Keratinocyte (primary cell): Measurements from ENCODE around the gene GRAMD4. TPM values are rescaled to one million over a fixed set of nuclear protein-coding genes. Genes with fewer than 3 reads are reported as not detected.

Experiments used
- DNase-seq: peaks from one replicate; pipeline ENCODE4 v3.0.0-alpha.2; 2011; ENCODE audit warnings: low read depth, missing footprints, low spot score
- FAIRE-seq: peaks from 2 replicates; lab custom pipeline; 2011; peaks lifted over from hg19 to GRCh38; lab: Jason Lieb, UNC
- H2AFZ ChIP-seq: 2 replicates; pipeline ENCODE4 v1.6.0; 2012; ENCODE audit warnings: low read length, control low read depth, inconsistent platforms; ENCODE audit not compliant: control insufficient read depth
- H3K27ac ChIP-seq: 2 replicates; pipeline ENCODE4 v1.5.1; 2011; ENCODE audit warnings: low read length; ENCODE audit not compliant: control insufficient read depth, insufficient read depth
- H3K27me3 ChIP-seq: 3 replicates; pipeline ENCODE4 v1.6.0; 2011; ENCODE audit warnings: low read length; ENCODE audit not compliant: control insufficient read depth, insufficient read depth; ENCODE audit errors: extremely low read depth
- H3K36me3 ChIP-seq, 2 experiments: 2 replicates in 1 of 2; 3 replicates in 1 of 2; pipeline ENCODE4 v1.5.1; 2011; ENCODE audit warnings: low read length in 2 of 2, mild to moderate bottlenecking in 1 of 2; ENCODE audit not compliant: control insufficient read depth in 2 of 2, insufficient read depth in 2 of 2; ENCODE audit errors: extremely low read depth in 1 of 2
- H3K4me1 ChIP-seq: 3 replicates; pipeline ENCODE4 v1.5.1; 2011; ENCODE audit warnings: low read length; ENCODE audit not compliant: control insufficient read depth, insufficient read depth; ENCODE audit errors: extremely low read depth
- H3K4me2 ChIP-seq: 3 replicates; pipeline ENCODE4 v1.6.0; 2011; ENCODE audit warnings: low read depth, low read length; ENCODE audit not compliant: control insufficient read depth, insufficient read depth; ENCODE audit errors: extremely low read depth
- H3K4me3 ChIP-seq, 3 experiments: fragments of 200-600 bp in 1 of 3; sonication (generic) in 1 of 3; 2 replicates in 2 of 3; 3 replicates in 1 of 3; pipeline ENCODE4 v1.5.1; 2011 to 2016; ENCODE audit warnings: low read length in 3 of 3, mild to moderate bottlenecking in 3 of 3, control low read depth in 2 of 3, inconsistent platforms in 1 of 3, low read depth in 1 of 3, mixed read lengths in 1 of 3, mixed run types in 1 of 3, moderate library complexity in 1 of 3; ENCODE audit not compliant: control insufficient read depth in 2 of 3, insufficient read depth in 2 of 3; ENCODE audit errors: extremely low read depth in 1 of 3
- H3K79me2 ChIP-seq: 2 replicates; pipeline ENCODE4 v1.6.0; 2012; ENCODE audit warnings: low read length; ENCODE audit not compliant: control insufficient read depth, insufficient read depth
- H3K9ac ChIP-seq: 3 replicates; pipeline ENCODE4 v1.6.0; 2011; ENCODE audit warnings: low read length; ENCODE audit not compliant: control insufficient read depth, insufficient read depth; ENCODE audit errors: extremely low read depth
- H3K9me1 ChIP-seq: 3 replicates; pipeline ENCODE4 v1.6.0; 2011; ENCODE audit warnings: low read length; ENCODE audit not compliant: control insufficient read depth, insufficient read depth; ENCODE audit errors: extremely low read depth
- H3K9me3 ChIP-seq: 2 replicates; pipeline ENCODE4 v1.5.1; 2012; ENCODE audit warnings: low read depth, low read length; ENCODE audit not compliant: control insufficient read depth
- H4K20me1 ChIP-seq: 3 replicates; pipeline ENCODE4 v1.6.0; 2011; ENCODE audit warnings: low read length; ENCODE audit not compliant: control insufficient read depth, insufficient read depth; ENCODE audit errors: extremely low read depth
- CTCF ChIP-seq, 3 experiments: IDR thresholded peaks in 1 of 3; conservative IDR thresholded peaks in 1 of 3; optimal IDR thresholded peaks in 1 of 3; 2 replicates in 2 of 3; 3 replicates in 1 of 3; pipeline versions ENCODE3 to v1.5.1; 2011; ENCODE audit warnings: low read length in 3 of 3, mild to moderate bottlenecking in 3 of 3, moderate library complexity in 2 of 3, control low read depth in 1 of 3, inconsistent platforms in 1 of 3; ENCODE audit not compliant: insufficient read depth in 2 of 3; ENCODE audit errors: extremely low read depth in 1 of 3
- EZH2 ChIP-seq: IDR thresholded peaks from one replicate; pipeline ENCODE4 v1.6.1; 2012; ENCODE audit warnings: inconsistent platforms, mild to moderate bottlenecking, low read length, moderate library complexity
- dilution Hi-C: fragments of 300-500 bp; cut with MboI; formaldehyde crosslinking; loops from one replicate; pipeline ENCODE4 v1.7.0; 2020; ENCODE audit warnings: low sequenced_read_pairs; ENCODE audit not compliant: extremely low pct_ligation_motif_present
- polyA plus RNA-seq, 5 experiments: library from polyadenylated mRNA; depleted of rRNA in 3 of 5; stranded (reverse) in 3 of 5; stranded (forward) in 1 of 5; unstranded in 1 of 5; fragments of >200 nt; gene quantifications; 1 replicate in 1 of 5; 2 replicates in 3 of 5; 3 replicates in 1 of 5; pipeline versions ENCODE4 v1.2.1 to v1.2.3, GENCODE V29; 2011 to 2012; ENCODE audit warnings: missing spikeins in 2 of 5, low read depth in 1 of 5, low replicate concordance in 1 of 5

Gene GRAMD4
- polyA plus RNA-seq, 1 donor (not counting 4 experiments of a cell fraction or from before 2014, with no cell fraction given) = 17.3 TPM

- no peaks in the 10 kb centered on the region for H3K9me3 ChIP-seq
- peaks cover 36% of the 10 kb centered on the region for H3K4me1 ChIP-seq
- H3K27me3 ChIP-seq = no peaks in the 10 kb centered on the region
- no peaks in the 10 kb centered on the region for H3K9me1 ChIP-seq
- FAIRE-seq = no peak
- H3K4me3 ChIP-seq = no peak overlapping the region
- peaks cover 16% of the 10 kb centered on the region for H4K20me1 ChIP-seq
- dilution Hi-C loops = no loop called here
- DNase-seq = no peak
- no peak overlapping the region for H2AFZ ChIP-seq
- H3K4me2 ChIP-seq = no peak overlapping the region
- TF ChIP-seq CTCF (optimal IDR thresholded peaks at IDR 0.05 in 1 of 3, IDR thresholded peaks at IDR 0.05 in 1 of 3, conservative IDR thresholded peaks at IDR 0.05 in 1 of 3; ENCODE audit: extremely low read depth in 1 of 3, insufficient read depth in 2 of 3, low read length in 3 of 3) (no peak), EZH2 (no peak)
- H3K79me2 ChIP-seq = no peaks in the 10 kb centered on the region
- H3K27ac ChIP-seq = no peak overlapping the region
- peaks cover 0 to 6% of the 10 kb centered on the region in 2 experiments for H3K36me3 ChIP-seq
- no peak overlapping the region for H3K9ac ChIP-seq
These were observed 39.0 kb downstream of the GRAMD4 start for GRCh38 chr22:46659059-46659790.

GRCh38 chr22:46659791-46660186, 39.6 kb downstream of the GRAMD4 start:
- H3K9me1 ChIP-seq = no peaks in the 10 kb centered on the region
- H3K27ac ChIP-seq = no peak overlapping the region
- no peak overlapping the region for H3K4me2 ChIP-seq
- H3K4me3 ChIP-seq = no peak overlapping the region
- H4K20me1 ChIP-seq = peaks cover 17% of the 10 kb centered on the region
- FAIRE-seq = no peak
- no peak overlapping the region for H2AFZ ChIP-seq
- no peaks in the 10 kb centered on the region for H3K27me3 ChIP-seq
- dilution Hi-C loops = no loop called here
- H3K9ac ChIP-seq = no peak overlapping the region
- DNase-seq = no peak
- no peaks in the 10 kb centered on the region for H3K9me3 ChIP-seq
- peaks cover 0 to 6% of the 10 kb centered on the region in 2 experiments for H3K36me3 ChIP-seq
- peaks cover 33% of the 10 kb centered on the region for H3K4me1 ChIP-seq
- TF ChIP-seq CTCF (optimal IDR thresholded peaks at IDR 0.05 in 1 of 3, IDR thresholded peaks at IDR 0.05 in 1 of 3, conservative IDR thresholded peaks at IDR 0.05 in 1 of 3; ENCODE audit: extremely low read depth in 1 of 3, insufficient read depth in 2 of 3, low read length in 3 of 3) (no peak), EZH2 (no peak)
- no peaks in the 10 kb centered on the region for H3K79me2 ChIP-seq
